OCI-LY1 (cell line): ENCODE measurements around the gene COL9A3.

Experiments
- EZH2 ChIP-seq: fragments of 200-600 bp; sonication (generic), shearing (Covaris generic); IDR thresholded peaks from 2 replicates; pipeline ENCODE4 v1.8.0; 2017; ENCODE audit warnings: borderline replicate concordance, mixed run types, mild to moderate bottlenecking, antibody characterized with exemption, low read length, moderate library complexity, mixed read lengths
- TF ChIP-seq, protein P1 (sequence below): fragments of 200-600 bp; sonication (generic), shearing (Covaris generic); IDR thresholded peaks from 2 replicates; pipeline ENCODE4 v1.5.1; 2017; ENCODE audit warnings: mild to moderate bottlenecking, antibody characterized with exemption, low read length, moderate library complexity, mixed read lengths

DNA sequence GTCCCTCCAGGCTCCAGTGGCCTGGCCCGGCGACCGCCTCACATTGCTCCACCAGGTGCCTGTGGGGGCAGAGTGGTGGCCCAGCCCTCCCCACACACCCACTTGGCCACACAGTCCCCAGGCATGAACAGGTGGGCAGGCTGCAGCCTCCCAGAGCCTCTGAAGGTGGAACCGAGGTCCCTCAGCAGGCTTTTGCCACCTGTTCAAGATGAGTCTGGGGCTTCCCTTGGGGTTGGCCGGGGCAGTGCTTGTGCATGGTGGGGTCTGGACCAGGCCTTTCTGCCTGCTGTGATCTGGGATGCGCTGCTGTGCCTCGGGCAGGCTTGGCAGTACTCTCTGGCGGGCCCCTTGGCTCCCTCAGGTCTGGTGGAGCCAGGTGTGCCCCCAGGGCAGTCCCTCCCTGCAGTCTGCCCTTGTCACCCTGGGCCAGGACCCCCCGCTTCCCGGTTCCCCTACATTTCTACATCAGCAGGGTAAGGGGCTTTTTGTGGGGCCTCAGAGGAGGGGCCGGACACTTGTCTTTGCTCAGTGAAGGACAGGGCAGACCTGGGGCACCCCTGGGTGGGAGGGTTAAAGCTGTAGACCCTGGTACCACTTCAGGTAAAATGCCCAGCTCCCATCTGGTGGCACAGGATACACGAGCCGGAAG is 2.7 kb upstream of the COL9A3 start:
- TF ChIP-seq, protein P1, sequence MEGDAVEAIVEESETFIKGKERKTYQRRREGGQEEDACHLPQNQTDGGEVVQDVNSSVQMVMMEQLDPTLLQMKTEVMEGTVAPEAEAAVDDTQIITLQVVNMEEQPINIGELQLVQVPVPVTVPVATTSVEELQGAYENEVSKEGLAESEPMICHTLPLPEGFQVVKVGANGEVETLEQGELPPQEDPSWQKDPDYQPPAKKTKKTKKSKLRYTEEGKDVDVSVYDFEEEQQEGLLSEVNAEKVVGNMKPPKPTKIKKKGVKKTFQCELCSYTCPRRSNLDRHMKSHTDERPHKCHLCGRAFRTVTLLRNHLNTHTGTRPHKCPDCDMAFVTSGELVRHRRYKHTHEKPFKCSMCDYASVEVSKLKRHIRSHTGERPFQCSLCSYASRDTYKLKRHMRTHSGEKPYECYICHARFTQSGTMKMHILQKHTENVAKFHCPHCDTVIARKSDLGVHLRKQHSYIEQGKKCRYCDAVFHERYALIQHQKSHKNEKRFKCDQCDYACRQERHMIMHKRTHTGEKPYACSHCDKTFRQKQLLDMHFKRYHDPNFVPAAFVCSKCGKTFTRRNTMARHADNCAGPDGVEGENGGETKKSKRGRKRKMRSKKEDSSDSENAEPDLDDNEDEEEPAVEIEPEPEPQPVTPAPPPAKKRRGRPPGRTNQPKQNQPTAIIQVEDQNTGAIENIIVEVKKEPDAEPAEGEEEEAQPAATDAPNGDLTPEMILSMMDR = no peak
- no peak for TF ChIP-seq EZH2
